Stimulated activated CD8-positive, alpha-beta memory T cell treated with anti-CD3 and anti-CD28 coated beads, Interleukin-2, amount 100 ng/mL, for 48 hours (primary cell): ENCODE results near the gene GRHL1.

Experiments used
- DNase-seq, 2 donors: peaks; one replicate each; pipeline ENCODE4 v3.0.0-alpha.2; 2020; ENCODE audit warnings: low read depth in 2 of 2

GRHL1 gene

DNA sequence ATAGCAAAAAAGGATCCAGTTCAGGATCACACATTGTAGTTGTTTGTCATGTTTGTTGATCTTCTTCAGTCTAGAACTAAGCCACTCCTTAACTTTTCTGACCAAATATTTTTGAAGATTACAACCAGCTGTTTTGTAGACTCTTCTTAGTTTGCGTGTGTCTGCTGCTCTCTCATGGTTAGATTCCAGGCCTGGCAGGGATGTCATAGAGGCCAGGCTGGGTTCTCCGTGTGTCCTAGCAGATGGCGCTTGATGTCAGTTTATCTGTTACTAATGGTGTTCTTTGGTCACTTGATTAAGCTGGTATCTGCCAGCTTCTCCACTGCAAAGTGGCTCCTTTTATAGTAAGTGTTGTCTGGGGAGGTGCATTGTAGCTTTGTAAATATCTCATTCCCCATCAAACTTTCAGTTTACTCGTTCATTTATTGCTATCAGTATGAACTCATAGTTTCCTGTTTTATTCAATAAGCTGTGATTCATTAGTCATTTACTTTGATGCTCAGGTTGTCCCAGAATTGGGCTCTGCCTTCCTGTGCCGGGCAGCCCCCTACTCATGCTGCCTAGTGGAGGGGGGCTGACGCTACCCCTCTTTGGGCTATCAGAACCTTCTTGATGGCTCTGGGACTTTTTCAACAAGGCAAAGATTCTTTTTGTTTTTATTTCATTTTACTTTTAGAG, 42.1 kb downstream of the GRHL1 start:
- DNase-seq: no peak

DNA sequence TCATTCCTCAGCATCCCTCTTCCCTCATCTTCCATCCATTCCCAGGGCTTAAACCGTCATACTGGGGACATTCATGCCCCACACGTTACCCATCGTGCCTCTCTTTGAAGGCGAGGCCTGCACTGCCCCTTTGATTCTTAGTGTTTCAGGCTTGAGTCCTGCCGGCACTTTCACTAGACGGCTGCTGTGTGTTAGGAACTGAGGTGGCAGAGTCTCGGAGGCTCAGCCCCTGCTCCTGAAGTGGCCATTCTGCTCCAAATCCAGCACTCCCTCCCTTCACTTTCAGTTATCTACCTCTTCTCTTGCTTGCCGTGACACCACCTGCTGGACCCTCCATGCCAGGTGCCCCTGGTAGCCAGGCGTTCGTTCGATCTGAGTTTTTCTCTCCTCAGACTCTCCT, 43.0 kb downstream of the GRHL1 start:
- no peak for DNase-seq

DNA sequence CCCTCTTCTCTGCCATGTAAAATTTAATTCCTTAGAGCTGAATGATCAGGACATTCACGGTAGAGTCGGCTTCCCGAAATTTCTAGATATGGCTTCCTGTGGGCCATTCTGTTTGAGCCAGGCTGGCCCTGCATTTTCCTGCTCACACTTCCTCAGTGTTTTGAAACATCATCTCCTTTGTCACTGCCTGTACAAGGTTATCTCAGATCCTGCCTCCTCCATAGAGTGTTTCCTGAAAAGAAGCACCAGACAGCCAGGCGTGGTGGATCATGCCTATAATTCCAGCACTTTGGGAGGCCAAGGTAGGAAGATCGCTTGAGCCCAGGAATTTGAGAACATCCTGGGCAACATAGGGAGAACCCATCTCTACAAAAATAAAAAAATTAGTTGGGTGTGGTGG, 43.6 kb downstream of the GRHL1 start:
- no peak for DNase-seq

DNA sequence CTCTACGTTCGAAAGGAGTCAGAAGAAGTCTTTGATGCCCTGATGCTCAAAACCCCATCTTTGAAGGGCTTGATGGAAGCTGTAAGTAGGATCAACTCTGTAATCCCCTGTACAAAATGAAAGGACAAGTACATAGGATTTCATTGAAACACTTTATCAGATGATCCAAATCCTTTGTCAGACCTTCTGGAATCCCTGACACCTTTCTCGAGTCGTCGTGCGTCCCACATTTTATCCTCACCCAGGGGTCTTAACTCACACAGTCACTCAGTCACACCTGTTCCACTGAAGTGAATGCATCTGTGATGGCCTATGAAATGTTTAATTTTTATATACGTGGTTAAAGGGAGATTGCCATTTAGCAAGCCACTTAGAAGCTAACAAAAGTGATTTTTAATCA, 44.8 kb downstream of the GRHL1 start:
- DNase-seq: no peak

DNA sequence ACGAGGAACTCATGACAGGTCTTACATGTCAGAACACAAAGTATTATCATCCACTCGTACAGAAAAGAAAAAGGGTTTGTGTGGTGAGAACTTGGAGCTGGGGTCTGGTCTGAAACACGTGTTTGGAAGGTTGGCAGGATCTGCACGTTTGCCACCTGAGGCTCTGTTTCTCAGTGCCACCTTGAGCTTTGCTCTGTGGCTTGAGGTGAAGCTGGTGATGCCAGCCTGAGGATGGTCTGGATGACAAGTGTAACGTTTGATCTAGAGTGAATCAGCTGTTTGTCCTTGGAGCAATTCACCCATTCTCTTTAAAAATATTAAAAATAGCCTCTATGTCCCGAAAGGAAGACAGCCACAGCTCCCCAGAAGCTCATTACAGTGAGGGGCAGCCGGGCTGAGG, 46.4 kb downstream of the GRHL1 start:
- no peak for DNase-seq

DNA sequence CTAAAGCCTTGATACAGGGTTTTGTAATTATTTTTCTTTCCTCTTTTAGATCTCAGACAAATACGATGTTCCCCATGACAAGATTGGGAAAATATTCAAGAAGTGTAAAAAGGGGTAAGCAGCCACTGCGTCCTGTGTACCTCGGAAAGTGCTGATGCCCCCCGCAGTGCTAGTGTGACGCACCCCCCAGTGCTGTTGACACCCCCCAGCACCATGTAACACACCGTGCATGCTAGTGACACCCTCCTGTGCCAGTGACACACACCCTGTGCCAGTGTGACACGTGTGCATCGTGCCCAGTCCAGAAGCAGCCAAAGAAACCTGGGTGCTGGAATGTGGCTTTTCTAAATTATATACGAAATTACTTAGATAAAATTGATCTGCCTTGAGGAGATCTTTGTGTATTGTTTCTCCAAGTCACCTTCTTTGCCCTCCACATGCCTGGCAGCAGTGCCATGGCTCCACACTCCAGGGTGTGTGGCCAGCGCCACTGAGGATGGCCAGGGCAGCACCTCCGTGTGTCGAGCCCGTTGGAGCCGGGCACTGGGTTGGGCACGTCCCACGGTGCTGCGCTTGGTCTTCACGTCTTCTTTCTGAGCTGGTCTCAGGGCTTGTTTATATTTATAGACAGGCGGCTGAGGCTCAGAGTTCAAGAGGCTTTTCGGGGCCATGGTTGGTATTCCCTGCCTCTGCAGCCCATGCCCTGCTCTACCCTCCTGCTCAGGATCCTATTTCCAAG, 47.6 kb downstream of the GRHL1 start:
- DNase-seq: no peak

DNA sequence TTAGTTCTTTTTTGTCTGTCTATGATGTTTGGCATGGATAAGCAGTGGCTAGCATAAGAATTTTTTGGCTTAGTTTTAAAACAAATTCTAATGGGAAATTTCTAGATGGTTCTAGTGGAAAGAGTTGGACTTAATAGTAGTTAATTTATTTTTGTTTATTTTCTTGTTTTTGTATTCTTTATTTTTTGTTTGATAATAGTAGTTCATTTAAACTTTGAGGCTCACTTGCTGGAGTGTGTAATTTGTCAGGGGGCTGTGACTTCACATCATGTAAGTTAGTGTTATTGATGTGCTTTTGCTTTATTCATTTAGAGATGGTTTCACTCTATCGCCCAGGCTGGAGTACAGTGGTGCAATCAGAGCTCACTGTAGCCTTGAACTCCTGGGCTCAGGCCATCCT, 48.2 kb downstream of the GRHL1 start:
- DNase-seq: no peak

DNA sequence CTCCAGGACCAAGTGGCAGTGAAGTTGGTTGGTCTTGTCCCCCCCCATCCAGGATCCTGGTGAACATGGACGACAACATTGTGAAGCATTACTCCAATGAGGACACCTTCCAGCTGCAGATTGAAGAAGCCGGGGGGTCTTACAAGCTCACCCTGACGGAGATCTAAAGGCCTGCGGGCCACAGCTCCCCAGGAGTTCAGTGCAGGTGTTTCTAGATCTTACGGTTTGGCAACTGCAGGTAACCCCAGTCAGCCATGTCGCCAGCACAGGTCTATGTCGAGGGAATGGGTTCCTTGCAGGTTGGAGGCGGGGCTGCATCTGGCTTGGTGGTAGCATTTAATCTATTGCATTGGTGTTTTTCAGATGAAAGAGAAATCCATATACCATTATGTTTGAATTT, 49.0 kb downstream of the GRHL1 start:
- DNase-seq: no peak

DNA sequence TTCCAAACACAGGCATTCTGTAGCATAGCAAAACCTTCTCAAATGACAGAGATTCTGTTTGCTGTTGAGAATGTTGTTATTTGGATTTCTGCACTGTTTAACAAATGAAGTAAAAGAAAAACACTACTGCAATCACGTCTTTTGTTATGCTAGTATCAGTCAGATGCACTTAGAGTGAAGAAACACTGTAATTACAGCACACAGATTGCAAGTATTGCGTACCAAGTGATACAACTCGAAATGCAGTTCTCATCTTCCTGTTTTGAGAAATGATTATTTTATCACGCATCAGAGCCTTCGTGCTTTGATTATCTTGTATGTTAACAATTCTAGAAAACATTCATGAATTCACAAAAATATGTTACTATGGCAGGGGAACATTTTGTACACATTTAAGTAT, 50.1 kb downstream of the GRHL1 start:
- DNase-seq: no peak

DNA sequence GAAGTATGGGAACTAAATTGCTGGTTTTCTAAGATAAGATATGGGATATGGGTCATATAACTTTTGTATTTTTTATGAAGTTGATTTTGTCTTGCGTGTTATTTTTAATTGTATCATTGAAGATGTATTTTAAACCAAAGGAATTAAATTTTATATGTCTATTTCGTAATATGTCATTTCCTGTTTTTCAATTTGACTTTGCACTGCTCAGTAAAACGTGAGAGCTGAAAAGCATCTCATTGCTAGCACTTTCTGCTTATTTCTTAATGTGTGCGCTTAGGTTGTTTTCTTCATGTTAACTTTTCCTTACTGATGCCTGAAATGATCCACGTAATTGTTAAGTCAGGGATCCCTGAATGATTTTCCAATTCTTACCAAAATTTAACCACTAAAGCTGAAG, 50.6 kb downstream of the GRHL1 start:
- DNase-seq: no peak

DNA sequence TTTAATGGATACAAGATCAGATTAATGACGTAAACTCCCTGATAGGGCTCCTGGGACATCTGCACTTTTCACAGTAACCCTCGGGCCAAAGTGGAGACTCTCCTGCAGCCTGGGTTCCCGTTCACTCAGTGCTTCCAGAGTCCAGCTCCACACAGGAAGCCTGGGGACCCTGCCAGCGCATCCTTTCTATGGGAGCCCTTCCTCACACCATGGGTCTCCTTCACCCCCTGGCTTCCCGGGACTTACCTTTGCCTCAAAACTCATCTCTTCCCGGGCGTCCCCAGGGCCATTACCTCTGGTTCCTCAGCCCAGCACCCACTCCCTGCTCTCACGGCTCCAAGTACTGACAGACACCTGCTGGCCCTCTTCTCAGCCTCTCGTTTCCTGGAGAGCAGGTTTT, 51.2 kb downstream of the GRHL1 start:
- no peak for DNase-seq

DNA sequence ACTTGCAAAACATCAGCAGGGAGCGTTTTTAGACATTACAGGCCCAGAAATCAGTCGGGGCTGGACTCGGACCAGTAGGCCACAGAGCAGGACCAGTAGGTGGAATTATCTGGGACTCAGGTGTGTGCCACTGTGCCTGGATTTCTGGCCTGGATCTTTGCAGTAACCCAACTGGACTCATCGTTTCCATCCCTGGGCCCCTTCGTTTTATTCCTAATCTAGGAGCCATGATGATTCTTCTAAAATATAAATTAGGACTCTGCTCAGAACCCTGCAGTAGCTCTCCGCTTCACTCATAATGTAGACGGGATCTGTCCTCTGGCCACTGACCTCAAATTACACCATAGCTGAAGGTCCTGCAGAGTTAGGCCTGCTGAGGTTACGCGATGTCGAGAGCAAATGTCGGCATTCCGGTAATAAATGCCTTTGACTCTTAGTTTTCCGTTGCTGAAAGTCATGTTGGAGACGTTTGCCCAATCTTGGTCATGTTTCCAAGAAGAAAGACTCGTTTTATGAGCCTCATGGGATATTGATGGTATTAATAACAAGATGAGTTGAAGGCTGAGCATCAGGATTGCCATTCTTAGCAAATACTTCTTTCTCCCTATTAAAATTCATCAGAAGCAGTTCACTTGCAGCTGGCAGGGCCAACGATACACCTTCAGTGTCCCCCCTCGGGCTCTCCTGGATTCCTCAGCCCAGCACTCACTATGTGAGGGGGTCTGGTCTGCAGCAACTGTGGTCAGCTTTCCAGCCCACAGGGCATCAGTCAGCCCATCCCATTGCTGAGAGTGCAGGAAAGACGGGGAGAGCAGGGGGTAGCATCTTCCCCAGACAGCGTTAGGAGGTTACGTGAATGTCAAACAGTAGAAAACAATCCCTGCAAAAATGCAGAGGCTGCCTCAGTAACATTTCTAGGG, 52.0 kb downstream of the GRHL1 start:
- no peak for DNase-seq

DNA sequence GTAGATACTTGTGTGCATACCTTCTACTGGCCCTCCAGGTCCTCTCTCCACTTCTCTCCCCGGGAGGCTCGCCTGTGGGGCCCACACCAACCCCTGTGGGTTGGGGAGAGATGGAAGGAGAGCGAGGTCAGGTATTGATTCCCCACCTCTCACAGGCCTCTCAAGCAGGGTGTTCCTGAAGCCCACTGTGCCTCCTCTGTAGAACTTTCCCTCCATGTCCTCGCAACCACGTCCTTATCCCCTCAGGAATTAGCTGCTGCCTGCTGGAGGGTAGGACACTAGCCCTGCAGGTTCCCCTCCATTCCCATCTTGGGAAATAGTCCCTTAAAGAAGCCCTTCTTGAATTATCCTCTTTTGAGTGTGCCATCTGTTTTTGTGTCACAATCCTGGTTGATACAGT, 52.9 kb downstream of the GRHL1 start:
- no peak for DNase-seq

DNA sequence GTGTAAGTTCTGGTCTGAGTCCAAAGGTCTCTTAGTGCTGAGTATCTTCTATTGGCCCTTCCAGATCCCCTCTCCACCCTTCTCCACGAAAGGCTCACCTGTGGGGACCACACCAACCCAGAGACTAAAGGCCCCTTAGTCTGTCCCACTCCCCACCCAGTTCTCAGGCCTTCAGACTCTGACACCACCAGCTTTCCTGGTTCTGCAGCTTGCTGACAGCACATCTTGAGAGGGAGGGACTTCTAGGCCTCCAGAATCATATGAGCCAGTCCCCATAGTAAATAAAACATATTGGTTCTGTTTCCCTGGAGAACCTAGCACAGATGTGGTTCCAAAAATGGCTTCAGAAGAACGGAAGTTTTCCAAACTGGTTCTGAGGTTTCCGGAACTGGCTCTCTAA, 53.3 kb downstream of the GRHL1 start:
- DNase-seq: no peak

DNA sequence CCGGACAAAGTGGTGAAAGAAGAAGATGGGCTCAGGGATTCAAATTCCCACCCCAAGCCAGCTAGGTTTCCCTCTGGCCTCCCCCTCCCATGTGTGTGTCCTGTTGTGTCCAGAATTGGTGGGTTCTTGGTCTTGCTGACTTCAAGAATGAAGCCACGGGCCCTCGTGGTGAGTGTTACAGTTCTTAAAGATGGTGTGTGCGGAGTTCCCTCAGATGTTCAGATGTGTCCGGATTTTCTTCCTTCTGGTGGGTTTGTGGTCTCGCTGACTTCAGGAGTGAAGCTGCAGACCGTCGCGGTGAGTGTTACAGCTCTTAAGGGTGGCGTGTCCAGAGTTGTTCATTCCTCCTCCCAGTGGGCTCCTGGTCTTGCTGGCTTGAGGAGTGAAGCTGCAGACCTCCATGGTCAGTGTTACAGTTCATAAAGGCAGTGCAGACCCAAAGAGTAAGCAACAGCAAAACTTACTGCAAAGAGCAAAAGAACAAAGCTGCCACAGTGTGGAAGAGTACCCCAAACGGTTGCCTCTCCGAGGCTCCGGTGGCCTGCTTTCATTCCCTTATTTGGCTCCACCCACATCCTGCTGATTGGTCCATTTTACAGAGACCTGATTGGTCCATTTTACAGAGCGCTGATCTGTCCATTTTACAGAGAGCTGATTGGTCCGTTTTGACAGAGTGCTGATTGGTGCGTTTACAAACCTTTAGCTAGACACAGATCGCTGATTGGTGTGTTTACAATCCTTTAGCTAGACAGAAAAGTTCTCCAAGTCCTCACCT, 54.2 kb downstream of the GRHL1 start:
- no peak for DNase-seq

DNA sequence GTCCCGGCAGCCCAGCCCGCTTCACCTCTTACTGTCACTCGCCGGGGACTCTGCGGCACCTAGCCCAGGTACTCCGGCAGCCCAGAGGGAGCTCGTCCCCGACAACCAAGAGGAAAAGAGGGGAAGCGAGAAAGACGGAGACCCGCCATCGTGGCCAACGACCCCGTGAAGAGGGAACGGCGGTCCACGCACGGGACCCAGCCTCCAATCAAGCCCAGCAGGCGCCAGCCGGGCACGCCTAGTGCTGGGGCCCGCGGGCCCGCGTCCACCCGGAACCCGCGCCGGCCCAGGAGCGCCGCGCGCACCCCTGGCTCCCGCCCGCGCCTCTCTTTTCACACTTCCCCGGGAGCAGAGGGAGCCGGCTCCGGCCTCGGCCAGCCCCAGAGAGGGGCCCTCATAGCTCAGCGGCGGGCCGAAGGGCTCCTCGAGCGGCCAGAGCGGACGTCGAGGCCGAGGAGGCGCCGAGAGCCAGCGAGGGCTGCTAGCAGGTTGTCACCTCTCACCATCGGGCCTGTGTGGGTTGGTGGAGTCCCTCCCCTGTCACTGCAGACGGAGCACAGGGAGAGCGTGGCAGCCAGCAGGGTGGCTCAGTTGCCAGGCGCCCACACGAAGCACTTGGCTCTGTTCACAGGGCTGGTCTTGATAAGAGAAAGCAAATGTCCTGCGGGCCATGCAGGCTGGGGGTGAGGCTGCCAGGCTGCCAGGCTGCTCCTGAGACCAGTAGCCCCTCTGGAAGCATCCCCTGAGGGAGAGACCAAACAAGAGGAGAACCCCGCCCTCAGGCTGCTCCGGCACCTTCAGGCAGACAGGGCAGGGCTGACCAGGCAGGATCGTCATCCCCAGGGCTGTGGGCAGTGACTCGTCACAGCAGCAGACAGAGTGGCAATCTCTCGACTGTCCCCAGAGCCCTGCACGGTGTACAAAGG, 55.0 kb downstream of the GRHL1 start:
- no peak for DNase-seq

DNA sequence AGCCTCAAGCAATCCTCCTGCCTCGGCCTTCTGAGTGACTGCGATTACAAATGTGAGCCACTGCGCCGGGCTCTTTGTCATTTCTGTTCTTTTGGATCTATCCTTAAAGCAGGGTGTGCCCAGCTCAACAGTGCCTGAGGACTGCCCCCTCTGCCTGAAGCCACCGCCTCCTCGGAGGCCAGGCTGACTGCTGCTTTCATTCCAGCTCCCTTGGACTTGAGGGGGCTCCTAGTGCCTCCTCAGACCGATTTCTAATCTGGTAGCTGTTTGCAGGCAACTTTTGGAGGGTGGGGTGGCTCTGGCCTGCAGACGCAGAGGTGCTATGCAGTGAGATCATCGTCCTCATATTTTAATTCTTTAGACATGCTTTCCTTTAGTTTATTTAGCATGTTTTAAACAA, 55.9 kb downstream of the GRHL1 start:
- no peak for DNase-seq

DNA sequence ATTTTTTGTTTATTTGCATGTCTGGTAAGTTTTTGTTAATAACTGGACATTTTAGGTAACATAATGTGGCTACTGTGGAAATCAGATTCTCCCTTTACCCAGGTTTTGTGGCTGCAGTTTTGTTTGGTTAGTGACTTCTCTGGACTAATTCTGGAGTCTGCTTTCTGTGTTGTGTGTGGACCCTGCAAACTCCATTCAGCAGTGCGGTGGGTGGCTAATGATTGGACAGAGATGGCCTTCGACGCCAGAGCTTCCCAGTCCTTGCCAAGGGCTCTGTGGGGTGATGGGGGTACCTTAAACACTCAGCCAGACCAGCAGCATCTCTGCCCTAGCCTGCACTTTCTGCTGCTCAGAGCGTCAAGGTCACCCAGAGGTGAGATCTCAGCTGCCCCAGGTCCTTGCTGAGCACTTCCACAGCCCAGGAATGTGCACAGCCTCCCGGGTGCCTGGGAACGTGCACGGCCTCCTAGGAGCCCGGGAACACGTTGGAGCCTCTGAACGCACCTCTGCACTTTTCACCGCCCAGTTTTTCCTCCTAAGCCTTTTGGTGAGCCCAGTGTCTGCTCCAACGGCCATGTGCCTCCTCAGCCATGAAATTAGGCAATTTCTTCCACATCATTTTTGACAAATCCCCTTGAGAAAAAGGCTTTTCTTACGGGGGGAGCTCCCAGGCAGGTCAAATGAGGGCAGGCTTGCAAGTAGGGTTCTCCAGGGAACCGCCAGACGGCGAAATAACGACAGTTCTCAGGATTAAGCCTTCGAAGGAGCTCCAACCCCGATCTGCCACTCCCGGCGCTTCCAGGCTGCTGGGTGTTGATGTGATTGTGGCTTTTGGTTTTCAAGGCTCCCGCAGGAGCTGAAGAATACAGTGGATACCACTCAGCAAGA, 56.7 kb downstream of the GRHL1 start:
- no peak for DNase-seq

DNA sequence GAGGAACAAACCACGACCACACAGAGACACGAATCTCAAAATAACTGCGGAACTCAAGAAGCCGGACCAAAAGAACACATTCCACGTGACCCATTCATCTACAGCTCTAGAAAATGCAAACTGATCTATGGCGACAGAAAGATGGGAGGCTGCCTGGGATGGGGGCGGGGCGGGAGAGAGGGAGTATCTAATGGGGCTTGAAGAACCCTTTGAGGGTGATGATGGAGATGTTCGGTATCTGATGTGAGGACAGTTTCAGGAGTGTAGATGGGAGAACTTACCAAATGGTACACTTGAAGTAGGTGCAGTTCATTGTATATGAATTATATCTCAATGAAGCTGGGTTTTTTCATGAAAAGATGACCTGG, 57.3 kb downstream of the GRHL1 start:
- no peak for DNase-seq

DNA sequence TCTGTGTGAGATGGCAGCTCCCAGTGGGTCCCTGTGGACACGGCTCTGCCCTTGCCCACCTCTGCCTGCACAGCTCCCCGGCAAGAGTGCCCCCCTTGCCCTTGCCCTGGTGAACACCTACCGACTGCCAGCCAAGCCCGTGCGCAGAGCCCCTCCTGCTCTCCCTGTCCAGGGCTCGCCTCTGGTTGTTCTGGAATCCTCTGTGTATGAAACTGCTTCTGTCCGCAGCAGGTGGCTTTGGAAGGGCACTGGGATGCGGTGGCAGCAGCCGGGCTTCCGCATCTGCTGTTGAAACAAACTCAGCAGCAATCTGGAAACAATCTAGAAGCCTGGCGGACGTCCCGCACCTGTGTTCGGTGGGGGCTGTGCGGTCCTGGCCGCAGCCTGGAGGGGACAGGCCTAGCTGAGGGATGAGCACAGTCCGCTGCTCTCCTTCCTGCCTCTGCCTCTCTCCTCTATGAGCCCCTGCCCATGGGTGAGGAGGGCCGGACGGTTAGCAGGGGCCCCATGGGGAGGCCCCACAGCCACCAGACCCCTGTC, 57.8 kb downstream of the GRHL1 start:
- no peak for DNase-seq
